Ishikawa (cell line): ENCODE data around the gene RNF213.

Experiments
- CEBPB ChIP-seq: IDR thresholded peaks from 2 replicates; pipeline ENCODE4 v1.6.1; 2012
- EGR1 ChIP-seq: IDR thresholded peaks from 2 replicates; pipeline ENCODE4 v1.6.1; 2012
- REST ChIP-seq: IDR thresholded peaks from 2 replicates; pipeline ENCODE4 v1.6.1; 2012; ENCODE audit warnings: low read depth, mild to moderate bottlenecking
- TCF12 ChIP-seq: IDR thresholded peaks from 2 replicates; pipeline ENCODE4 v1.6.1; 2012; ENCODE audit warnings: low read depth
- YY1 ChIP-seq: IDR thresholded peaks from 2 replicates; pipeline ENCODE4 v1.6.1; 2012; ENCODE audit warnings: low read depth
- ZBTB7A ChIP-seq: IDR thresholded peaks from 2 replicates; pipeline ENCODE4 v1.6.1; 2012; ENCODE audit warnings: low read depth
- TF ChIP-seq, protein P1 (sequence below): IDR thresholded peaks from 2 replicates; pipeline ENCODE4 v1.6.1; 2012

DNA sequence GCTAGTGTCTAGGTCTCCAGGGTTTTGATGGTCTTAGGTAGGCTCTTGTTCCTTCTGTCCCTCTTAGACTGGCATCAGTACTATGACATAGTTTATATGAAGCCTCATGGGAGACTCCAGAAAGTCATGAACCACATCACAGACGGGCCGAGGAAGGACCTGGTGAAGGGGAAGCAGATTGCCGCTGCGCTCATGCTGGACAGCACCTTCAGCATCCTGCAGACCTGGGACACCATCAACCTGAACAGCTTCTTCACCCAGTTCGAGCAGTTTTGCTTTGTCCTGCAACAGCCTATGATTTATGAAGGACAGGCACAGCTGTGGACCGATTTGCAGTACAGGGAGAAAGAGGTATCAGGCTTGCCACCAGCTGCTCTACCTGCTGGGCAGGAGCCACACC lies 34.0 kb downstream of the RNF213 start:
- no peak for TF ChIP-seq CEBPB
- TF ChIP-seq EGR1 = no peak
- no peak for TF ChIP-seq ZBTB7A
- TF ChIP-seq YY1 = no peak
- TF ChIP-seq REST = peak; percentile 38
- TF ChIP-seq, protein P1, sequence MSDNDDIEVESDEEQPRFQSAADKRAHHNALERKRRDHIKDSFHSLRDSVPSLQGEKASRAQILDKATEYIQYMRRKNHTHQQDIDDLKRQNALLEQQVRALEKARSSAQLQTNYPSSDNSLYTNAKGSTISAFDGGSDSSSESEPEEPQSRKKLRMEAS = no peak
- no peak for TF ChIP-seq TCF12
